ENCODE measurements around the gene CPA4.

Gene CPA4

GRCh38 chr7:130365511-130366441 is 72.8 kb downstream of the CPA4 start:
- no peak for DNase-seq (ENCODE audit: low spot score)

DNA sequence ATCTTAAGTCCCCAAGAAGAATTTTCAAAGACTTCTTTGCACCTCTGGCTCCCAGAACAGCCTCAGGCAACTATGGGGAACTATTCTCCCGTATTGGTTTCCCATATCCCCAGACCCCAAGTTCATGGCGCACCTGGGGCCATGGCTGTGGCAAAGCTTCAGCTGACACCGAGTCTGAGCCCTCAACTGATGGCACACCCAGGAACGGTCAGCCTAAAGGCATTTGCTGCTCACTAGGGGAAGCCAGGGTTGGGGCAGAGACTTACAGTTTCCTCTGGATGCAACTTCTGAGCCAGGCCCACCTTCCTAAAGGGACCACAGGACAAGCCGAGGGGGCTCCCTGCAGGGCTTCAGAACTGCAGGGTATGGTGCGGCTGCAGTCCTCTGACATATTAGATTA is 73.6 kb downstream of the CPA4 start:
- no peak for DNase-seq (ENCODE audit: low spot score)

- DNase-seq (ENCODE audit: low spot score) = no peak
These were observed 74.3 kb downstream of the CPA4 start for GRCh38 chr7:130367088-130367755.

- DNase-seq (ENCODE audit: low spot score) = no peak
These were observed 75.1 kb downstream of the CPA4 start for GRCh38 chr7:130367836-130368746.

- no peak for DNase-seq (ENCODE audit: low spot score)
These were observed 76.2 kb downstream of the CPA4 start for GRCh38 chr7:130369110-130369711.

DNA sequence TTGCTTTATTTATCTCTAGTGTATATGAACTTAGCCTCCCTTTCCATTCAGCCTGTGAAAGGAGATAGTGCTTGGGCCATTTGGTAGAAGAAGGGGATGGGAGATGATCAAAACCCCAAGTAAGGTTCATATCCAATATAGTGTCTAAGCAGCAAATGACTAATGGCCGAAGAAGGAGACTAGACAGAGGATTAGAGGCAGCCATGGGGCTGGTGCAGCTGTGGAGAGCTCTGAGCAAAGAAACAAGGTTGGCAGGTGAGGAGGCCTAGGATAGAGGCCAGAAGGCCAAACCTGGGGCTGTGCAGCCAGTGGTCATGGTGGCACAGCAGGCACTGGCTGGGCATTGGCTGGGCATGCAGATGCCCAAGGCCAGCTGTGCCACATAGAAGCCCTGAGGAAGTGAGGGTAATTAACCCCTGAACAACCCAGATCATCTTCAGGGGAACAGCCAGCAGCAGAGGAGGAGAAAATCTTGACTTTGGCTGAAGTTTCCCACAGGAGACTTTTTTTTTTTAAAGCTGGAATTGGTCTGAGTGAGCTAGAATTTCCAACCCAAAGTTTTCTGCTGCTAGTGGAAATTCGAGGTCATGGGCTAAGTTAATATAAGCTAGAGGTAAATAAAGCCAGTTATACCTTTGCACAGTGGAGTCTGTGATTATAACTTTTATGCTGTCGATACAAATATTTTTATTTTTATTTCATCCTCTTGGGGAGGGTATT is 77.0 kb downstream of the CPA4 start:
- no peak for DNase-seq (ENCODE audit: low spot score)

- DNase-seq (ENCODE audit: low spot score) = no peak
These were observed 78.1 kb downstream of the CPA4 start for GRCh38 chr7:130371046-130371445.

DNA sequence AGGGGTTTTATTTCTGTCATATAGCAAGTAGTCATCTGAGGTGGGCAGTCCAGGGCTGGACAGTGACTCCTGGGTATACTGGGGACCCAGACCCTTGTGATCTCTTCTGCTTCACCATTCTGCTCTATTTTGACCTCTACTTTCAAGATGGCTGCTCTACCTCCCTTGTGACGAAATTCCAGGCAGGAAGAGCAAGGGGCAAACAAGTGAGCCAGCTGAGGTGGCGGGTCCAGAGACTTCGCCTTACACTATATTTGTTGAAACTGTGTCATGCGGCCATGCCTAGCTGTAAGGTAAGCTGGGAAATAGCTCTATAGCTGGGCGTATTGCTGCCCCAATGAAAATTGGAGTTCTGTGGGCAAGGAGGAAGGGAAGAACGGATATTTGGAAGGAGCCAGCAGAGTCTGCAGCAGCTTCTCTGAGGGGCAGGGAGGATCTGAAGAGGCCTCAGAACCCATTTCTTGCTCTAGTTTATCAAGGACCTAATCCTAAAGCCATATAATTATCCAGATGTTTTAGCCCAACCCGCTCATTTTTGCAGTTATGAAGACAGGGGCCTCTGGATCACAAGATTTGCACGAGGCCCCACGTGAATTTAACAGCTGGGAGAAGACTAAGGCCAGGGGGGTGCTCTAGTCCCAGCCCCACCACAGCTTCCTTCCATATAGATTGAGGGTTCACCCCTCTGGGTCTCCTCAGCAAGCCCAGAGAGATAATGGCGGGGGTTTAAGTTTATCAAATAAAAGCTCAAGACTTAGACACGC is 79.6 kb downstream of the CPA4 start:
- no peak for DNase-seq (ENCODE audit: low spot score)
